ENCODE results near the gene PADI2. TPM values are rescaled to one million over a fixed set of nuclear protein-coding genes. Genes with fewer than 3 reads are reported as not detected.

The PADI2 gene
- polyA plus RNA-seq, 1 donor (not counting 4 experiments of a cell fraction or from before 2014, with no cell fraction given) = 0.13 TPM

GRCh38 chr1:17071794-17072193 lies 47.5 kb downstream of the PADI2 start:
- Histone ChIP-seq H3K27ac (ENCODE audit: control insufficient read depth, insufficient read depth, low read length) (no peak overlapping the region), H3K36me3 (ENCODE audit: control insufficient read depth in 2 of 2, extremely low read depth in 1 of 2, insufficient read depth in 2 of 2, low read length in 2 of 2) (no peaks in the 10 kb centered on the region), H2AFZ (ENCODE audit: control insufficient read depth, low read length) (no peak overlapping the region), H3K4me1 (ENCODE audit: control insufficient read depth, extremely low read depth, insufficient read depth, low read length) (no peaks in the 10 kb centered on the region), H3K9ac (ENCODE audit: control insufficient read depth, extremely low read depth, insufficient read depth, low read length) (no peak overlapping the region), H3K9me1 (ENCODE audit: control insufficient read depth, extremely low read depth, insufficient read depth, low read length) (no peaks in the 10 kb centered on the region), H3K9me3 (ENCODE audit: control insufficient read depth, low read depth, low read length) (no peaks in the 10 kb centered on the region), H3K4me3 (ENCODE audit: control insufficient read depth in 2 of 3, extremely low read depth in 1 of 3, insufficient read depth in 2 of 3, low read depth in 1 of 3, low read length in 3 of 3) (no peak overlapping the region), H3K27me3 (ENCODE audit: control insufficient read depth, extremely low read depth, insufficient read depth, low read length) (no peaks in the 10 kb centered on the region), H3K4me2 (ENCODE audit: control insufficient read depth, extremely low read depth, insufficient read depth, low read depth, low read length) (no peak overlapping the region), H4K20me1 (ENCODE audit: control insufficient read depth, extremely low read depth, insufficient read depth, low read length) (no peaks in the 10 kb centered on the region), H3K79me2 (ENCODE audit: control insufficient read depth, insufficient read depth, low read length) (no peaks in the 10 kb centered on the region)
- no peak for FAIRE-seq
- no peak for DNase-seq (ENCODE audit: low read depth, low spot score)
- TF ChIP-seq CTCF (optimal IDR thresholded peaks at IDR 0.05 in 1 of 3, IDR thresholded peaks at IDR 0.05 in 1 of 3, conservative IDR thresholded peaks at IDR 0.05 in 1 of 3; ENCODE audit: extremely low read depth in 1 of 3, insufficient read depth in 2 of 3, low read length in 3 of 3) (no peak), EZH2 (IDR thresholded peaks at IDR 0.05; ENCODE audit: low read length) (no peak)
- dilution Hi-C loops (cut with MboI; ENCODE audit: extremely low pct_ligation_motif_present, low sequenced_read_pairs) = no loop called here

GRCh38 chr1:17070163-17070525 lies 49.1 kb downstream of the PADI2 start:
- Histone ChIP-seq H3K4me1 (ENCODE audit: control insufficient read depth, extremely low read depth, insufficient read depth, low read length) (no peaks in the 10 kb centered on the region), H3K36me3 (ENCODE audit: control insufficient read depth in 2 of 2, extremely low read depth in 1 of 2, insufficient read depth in 2 of 2, low read length in 2 of 2) (no peaks in the 10 kb centered on the region), H2AFZ (ENCODE audit: control insufficient read depth, low read length) (no peak overlapping the region), H3K27me3 (ENCODE audit: control insufficient read depth, extremely low read depth, insufficient read depth, low read length) (no peaks in the 10 kb centered on the region), H3K9me1 (ENCODE audit: control insufficient read depth, extremely low read depth, insufficient read depth, low read length) (no peaks in the 10 kb centered on the region), H3K4me3 (ENCODE audit: control insufficient read depth in 2 of 3, extremely low read depth in 1 of 3, insufficient read depth in 2 of 3, low read depth in 1 of 3, low read length in 3 of 3) (no peak overlapping the region), H3K27ac (ENCODE audit: control insufficient read depth, insufficient read depth, low read length) (no peak overlapping the region), H3K79me2 (ENCODE audit: control insufficient read depth, insufficient read depth, low read length) (no peaks in the 10 kb centered on the region), H3K9me3 (ENCODE audit: control insufficient read depth, low read depth, low read length) (no peaks in the 10 kb centered on the region), H4K20me1 (ENCODE audit: control insufficient read depth, extremely low read depth, insufficient read depth, low read length) (no peaks in the 10 kb centered on the region), H3K9ac (ENCODE audit: control insufficient read depth, extremely low read depth, insufficient read depth, low read length) (no peak overlapping the region), H3K4me2 (ENCODE audit: control insufficient read depth, extremely low read depth, insufficient read depth, low read depth, low read length) (no peak overlapping the region)
- TF ChIP-seq CTCF (optimal IDR thresholded peaks at IDR 0.05 in 1 of 3, IDR thresholded peaks at IDR 0.05 in 1 of 3, conservative IDR thresholded peaks at IDR 0.05 in 1 of 3; ENCODE audit: extremely low read depth in 1 of 3, insufficient read depth in 2 of 3, low read length in 3 of 3) = no peak
- no peak for TF ChIP-seq EZH2 (IDR thresholded peaks at IDR 0.05; ENCODE audit: low read length)
- dilution Hi-C loops (cut with MboI; ENCODE audit: extremely low pct_ligation_motif_present, low sequenced_read_pairs) = no loop called here
- FAIRE-seq = no peak
- no peak for DNase-seq (ENCODE audit: low read depth, low spot score)
